ENCODE results near the gene RBMS3. TPM values are rescaled to one million over a fixed set of nuclear protein-coding genes. Genes with fewer than 3 reads are reported as not detected.
"Not testable (repeated sequence)": the region's sequence is repeated elsewhere in the genome, so short reads cannot be mapped to it uniquely, and the experiment has no call there.

The RBMS3 gene
- total RNA-seq, 1 donor from 2014 or later = 13.2 TPM

- no peak for DNase-seq (ENCODE audit: low read depth)
- TF ChIP-seq CTCF (conservative IDR thresholded peaks at IDR 0.05; ENCODE audit: low read depth, low read length) = no peak
Observed at GRCh38 chr3:29668233-29668632, 387.4 kb downstream of the RBMS3 start.

GRCh38 chr3:29668728-29669127 is 387.9 kb downstream of the RBMS3 start:
- H3K4me3 ChIP-seq (ENCODE audit: low read depth, low read length) = no peak overlapping the region
- TF ChIP-seq CTCF (conservative IDR thresholded peaks at IDR 0.05; ENCODE audit: low read depth, low read length) = peak; percentile 34
- DNase-seq (ENCODE audit: low read depth) = no peak

More at GRCh38 chr3:29668233-29668632, 387.4 kb downstream of the RBMS3 start:
- no peak overlapping the region for H3K4me3 ChIP-seq (ENCODE audit: low read depth, low read length)

- not testable (repeated sequence) for H3K4me3 ChIP-seq (ENCODE audit: low read depth, low read length); DNase-seq (ENCODE audit: low read depth)
Observed at GRCh38 chr3:29670476-29670875, 389.6 kb downstream of the RBMS3 start.

GRCh38 chr3:29677421-29677820 is 396.6 kb downstream of the RBMS3 start:
- DNase-seq (ENCODE audit: low read depth) = no peak
- no peak for TF ChIP-seq CTCF (conservative IDR thresholded peaks at IDR 0.05; ENCODE audit: low read depth, low read length)
- H3K4me3 ChIP-seq (ENCODE audit: low read depth, low read length) = no peak overlapping the region

- no peak overlapping the region for H3K4me3 ChIP-seq (ENCODE audit: low read depth, low read length)
- no peak for TF ChIP-seq CTCF (conservative IDR thresholded peaks at IDR 0.05; ENCODE audit: low read depth, low read length)
- DNase-seq (ENCODE audit: low read depth) = no peak
Observed at GRCh38 chr3:29679944-29680343, 399.1 kb downstream of the RBMS3 start.

GRCh38 chr3:29683018-29683993 is 402.4 kb downstream of the RBMS3 start:
- H3K4me3 ChIP-seq (ENCODE audit: low read depth, low read length) = no peak overlapping the region
- DNase-seq (ENCODE audit: low read depth) = no peak
- no peak for TF ChIP-seq CTCF (conservative IDR thresholded peaks at IDR 0.05; ENCODE audit: low read depth, low read length)

GRCh38 chr3:29686889-29687592 is 406.2 kb downstream of the RBMS3 start:
- no peak overlapping the region for H3K4me3 ChIP-seq (ENCODE audit: low read depth, low read length)
- no peak for DNase-seq (ENCODE audit: low read depth)
- TF ChIP-seq CTCF (conservative IDR thresholded peaks at IDR 0.05; ENCODE audit: low read depth, low read length) = no peak

All from epithelial cell of proximal tubule (primary cell).